Esophagus squamous epithelium (tissue), 5 donors: ENCODE measurements around the gene SULT1C3. TPM values are rescaled to one million over a fixed set of nuclear protein-coding genes. Genes with fewer than 3 reads are reported as not detected.

ENCODE experiments used
- DNase-seq: peaks from one replicate; lab custom pipeline; 2025; lab: John Stamatoyannopoulos, UW
- H3K27ac ChIP-seq, 4 donors: fragments of 200-600 bp; sonication (generic); one replicate each; pipeline ENCODE4 v1.5.1; 2016 to 2019; ENCODE audit warnings: mild to moderate bottlenecking in 1 of 4
- H3K27me3 ChIP-seq, 4 donors: fragments of 200-600 bp; sonication (generic); 1 replicate in 3 of 4; 2 replicates in 1 of 4; pipeline versions ENCODE4 v1.5.1 to v1.6.0; 2017 to 2021; ENCODE audit warnings: antibody characterized with exemption in 1 of 4
- H3K36me3 ChIP-seq, 3 donors: fragments of 200-600 bp; sonication (generic); one replicate each; pipeline ENCODE4 v1.5.1; 2016 to 2019
- H3K4me1 ChIP-seq, 3 donors: fragments of 200-600 bp; sonication (generic); one replicate each; pipeline ENCODE4 v1.5.1; 2017 to 2019
- H3K4me3 ChIP-seq, 4 donors: fragments of 200-600 bp; sonication (generic); 1 replicate in 3 of 4; 2 replicates in 1 of 4; pipeline ENCODE4 v1.5.1; 2016 to 2019; ENCODE audit warnings: mild to moderate bottlenecking in 2 of 4, moderate library complexity in 1 of 4
- H3K9me3 ChIP-seq, 3 donors: fragments of 200-600 bp; sonication (generic); one replicate each; pipeline ENCODE4 v1.5.1; 2016 to 2019
- CTCF ChIP-seq, 6 experiments: fragments of 450-650 bp in 4 of 6; fragments of 200-600 bp in 2 of 6; sonication (generic) in 2 of 6; IDR thresholded peaks; one replicate each; pipeline ENCODE4 v1.5.1; 2016 to 2019; ENCODE audit warnings: antibody characterized with exemption in 6 of 6, mild to moderate bottlenecking in 4 of 6, moderate library complexity in 4 of 6
- POLR2A ChIP-seq, 4 donors: fragments of 450-650 bp; IDR thresholded peaks; one replicate each; pipeline ENCODE4 v1.6.1; 2017; ENCODE audit warnings: antibody characterized with exemption in 4 of 4, mild to moderate bottlenecking in 4 of 4, moderate library complexity in 3 of 4
- WGBS, 2 donors: methylation state at CpG; one replicate each; pipeline ENCODE4 v1.1.5; 2018; 5-methylcytosine and 5-hydroxymethylcytosine counted together
- intact Hi-C: fragments of 100-400 bp; cut with DNase I; formaldehyde crosslinking; loops from one replicate; pipeline ENCODE4 v1.15.0; 2022
- total RNA-seq, 4 donors: library from RNA; depleted of rRNA; stranded (reverse); fragments of >200 nt; gene quantifications; one replicate each; pipeline ENCODE4 v1.1.0, GENCODE V29; 2016
- donor health status: DM: yes; HTN: yes; CAD: no.

The SULT1C3 gene
- total RNA-seq, 4 donors from 2014 or later, result not detected

- WGBS, 2 donors, result 30 to 86% methylated on average over 2 of the region's 2 CpGs
- Histone ChIP-seq H3K27ac (no peak overlapping the region), H3K4me1 (no peaks in the 10 kb centered on the region), H3K27me3 (no peaks in the 10 kb centered on the region), H3K36me3 (no peaks in the 10 kb centered on the region), H3K9me3 (peaks cover 0 to 12% (median 0%) of the 10 kb centered on the region in 3 donors), H3K4me3 (no peak overlapping the region)
- no peak for DNase-seq
- intact Hi-C loops, result no loop called here
- TF ChIP-seq POLR2A (IDR thresholded peaks at IDR 0.05) (no peak), CTCF (IDR thresholded peaks at IDR 0.05) (no peak)
These were observed 13.2 kb upstream of the SULT1C3 start for GRCh38 chr2:108226564-108226963.

GRCh38 chr2:108228006-108228405, 11.8 kb upstream of the SULT1C3 start:
- Histone ChIP-seq H3K4me1 (no peaks in the 10 kb centered on the region), H3K27me3 (no peaks in the 10 kb centered on the region), H3K27ac (no peak overlapping the region), H3K36me3 (no peaks in the 10 kb centered on the region), H3K9me3 (peaks cover 0 to 12% (median 0%) of the 10 kb centered on the region in 3 donors), H3K4me3 (no peak overlapping the region)
- intact Hi-C loops, result no loop called here
- 64 to 76% methylated on average over 4 of the region's 4 CpGs for WGBS, 2 donors
- no peak for DNase-seq
- TF ChIP-seq POLR2A (IDR thresholded peaks at IDR 0.05) (no peak), CTCF (IDR thresholded peaks at IDR 0.05) (no peak)

- no peak overlapping the region for H3K27ac ChIP-seq
- no peak for DNase-seq
- peaks cover 0 to 7% (median 0%) of the 10 kb centered on the region in 3 donors for H3K9me3 ChIP-seq
- intact Hi-C loops, result no loop called here
- H3K36me3 ChIP-seq, result no peaks in the 10 kb centered on the region
- H3K4me3 ChIP-seq, result no peak overlapping the region
- no peaks in the 10 kb centered on the region for H3K27me3 ChIP-seq
- TF ChIP-seq CTCF (IDR thresholded peaks at IDR 0.05), result no peak
- TF ChIP-seq POLR2A (IDR thresholded peaks at IDR 0.05), result no peak
- no peaks in the 10 kb centered on the region for H3K4me1 ChIP-seq
- WGBS, 2 donors, result 80 to 100% methylated on average over 1 of the region's 1 CpG
These were observed 11.2 kb upstream of the SULT1C3 start for GRCh38 chr2:108228537-108228936.

- TF ChIP-seq CTCF (IDR thresholded peaks at IDR 0.05) (no peak), POLR2A (IDR thresholded peaks at IDR 0.05) (no peak)
- Histone ChIP-seq H3K27me3 (no peaks in the 10 kb centered on the region), H3K4me3 (no peak overlapping the region), H3K9me3 (no peaks in the 10 kb centered on the region), H3K27ac (no peak overlapping the region), H3K36me3 (no peaks in the 10 kb centered on the region), H3K4me1 (no peaks in the 10 kb centered on the region)
- intact Hi-C loops, result no loop called here
- DNase-seq, result no peak
- WGBS, 2 donors, result 67 to 72% methylated on average over 2 of the region's 2 CpGs
These were observed 9.9 kb upstream of the SULT1C3 start for GRCh38 chr2:108229875-108230274.

- no peaks in the 10 kb centered on the region for H3K4me1 ChIP-seq
- intact Hi-C loops, result no loop called here
- peaks cover 0 to 15% (median 9%) of the 10 kb centered on the region in 3 donors for H3K9me3 ChIP-seq
- H3K4me3 ChIP-seq, result no peak overlapping the region
- no peak for TF ChIP-seq POLR2A (IDR thresholded peaks at IDR 0.05)
- TF ChIP-seq CTCF (IDR thresholded peaks at IDR 0.05), result no peak
- no peaks in the 10 kb centered on the region for H3K27me3 ChIP-seq
- H3K36me3 ChIP-seq, result no peaks in the 10 kb centered on the region
- no peak for DNase-seq
- H3K27ac ChIP-seq, result no peak overlapping the region
- WGBS, 2 donors, result 85 to 91% methylated on average over 4 of the region's 4 CpGs
These were observed 4.2 kb upstream of the SULT1C3 start for GRCh38 chr2:108235577-108235976.
